ENCODE measurements around the gene VWA1.
"Not testable (repeated sequence)": the region's sequence is repeated elsewhere in the genome, so short reads cannot be mapped to it uniquely, and the experiment has no call there.

The VWA1 gene

GRCh38 chr1:1438531-1439381, 3.3 kb downstream of the VWA1 start:
- no peak for DNase-seq

- no peak for DNase-seq
Measured at GRCh38 chr1:1439546-1440261, 4.2 kb downstream of the VWA1 start.

- no peak for DNase-seq
Measured at GRCh38 chr1:1440262-1441001, 4.9 kb downstream of the VWA1 start.

GRCh38 chr1:1441002-1441888, 5.8 kb downstream of the VWA1 start:
- no peak for DNase-seq

GRCh38 chr1:1442069-1442770, 6.7 kb downstream of the VWA1 start:
- DNase-seq: no peak

DNA sequence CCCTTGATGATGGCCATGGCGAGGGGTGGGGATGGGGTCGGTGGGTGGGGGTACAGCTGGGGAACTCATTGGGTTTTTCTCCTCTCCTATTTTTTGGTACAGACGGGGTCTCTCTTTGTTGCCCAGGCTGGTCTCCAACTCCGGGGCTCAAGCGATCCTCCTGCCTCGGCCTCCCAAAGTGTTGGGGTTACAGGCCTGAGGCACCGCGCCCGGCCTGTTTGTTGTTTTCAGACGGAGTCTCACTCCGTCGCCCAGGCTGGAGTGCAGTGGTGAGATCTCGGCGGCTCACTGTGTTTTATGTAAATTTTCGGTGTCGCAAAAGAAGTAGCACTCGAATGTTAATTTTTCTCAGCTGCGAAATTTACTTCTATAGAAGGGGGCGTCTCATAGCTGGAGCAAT, 11.1 kb downstream of the VWA1 start:
- DNase-seq: not testable (repeated sequence)

GRCh38 chr1:1449099-1449739, 13.7 kb downstream of the VWA1 start, which contains the start of gene ATAD3C:
TSS of gene ATAD3C (plus strand) at chr1:1449689. CDS start at chr1:1450684, 995 bp downstream.
- no peak for DNase-seq

DNA sequence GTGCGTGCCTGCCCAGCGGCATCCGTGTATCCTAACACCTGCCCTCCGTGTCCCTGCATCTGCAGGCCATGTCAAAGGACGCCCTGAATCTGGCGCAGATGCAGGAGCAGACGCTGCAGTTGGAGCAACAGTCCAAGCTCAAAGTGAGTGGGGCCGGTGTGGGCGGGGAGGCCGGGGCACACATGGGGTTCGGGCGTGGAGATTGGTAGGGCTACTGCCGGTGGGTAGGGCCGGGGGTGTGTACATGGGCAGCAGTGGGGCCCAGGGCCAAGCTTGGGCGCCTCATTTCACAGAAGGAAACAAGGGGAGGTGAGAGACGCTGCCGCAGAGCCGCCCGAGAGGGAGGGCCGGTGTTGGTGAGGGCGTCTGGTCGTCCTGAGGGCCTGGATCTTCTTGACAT, 15.1 kb downstream of the VWA1 start:
- not testable (repeated sequence) for DNase-seq

- DNase-seq: no peak
Measured at GRCh38 chr1:1451696-1452364, 16.3 kb downstream of the VWA1 start.

GRCh38 chr1:1452365-1452739, 16.9 kb downstream of the VWA1 start:
- not testable (repeated sequence) for DNase-seq

DNA sequence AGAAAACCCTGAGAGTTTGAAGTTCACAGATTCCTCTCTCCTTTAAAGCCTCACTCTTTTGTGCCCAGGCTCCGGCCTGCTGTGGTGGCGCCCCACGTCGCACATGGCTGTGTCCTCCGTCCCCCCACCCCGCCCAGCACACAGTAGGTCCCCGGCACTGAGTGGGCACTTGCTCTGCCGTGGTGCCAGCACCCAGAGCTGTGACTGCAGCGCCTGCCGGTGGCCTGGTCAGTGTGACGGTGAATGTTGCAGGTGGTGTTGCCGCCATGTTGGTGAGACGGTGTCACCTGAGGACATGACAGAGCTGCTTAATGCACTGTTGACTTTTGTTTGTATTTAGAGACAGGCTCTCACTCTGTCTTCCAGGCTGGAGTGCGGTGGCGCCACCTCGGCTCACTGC, 17.4 kb downstream of the VWA1 start:
- DNase-seq: no peak

DNA sequence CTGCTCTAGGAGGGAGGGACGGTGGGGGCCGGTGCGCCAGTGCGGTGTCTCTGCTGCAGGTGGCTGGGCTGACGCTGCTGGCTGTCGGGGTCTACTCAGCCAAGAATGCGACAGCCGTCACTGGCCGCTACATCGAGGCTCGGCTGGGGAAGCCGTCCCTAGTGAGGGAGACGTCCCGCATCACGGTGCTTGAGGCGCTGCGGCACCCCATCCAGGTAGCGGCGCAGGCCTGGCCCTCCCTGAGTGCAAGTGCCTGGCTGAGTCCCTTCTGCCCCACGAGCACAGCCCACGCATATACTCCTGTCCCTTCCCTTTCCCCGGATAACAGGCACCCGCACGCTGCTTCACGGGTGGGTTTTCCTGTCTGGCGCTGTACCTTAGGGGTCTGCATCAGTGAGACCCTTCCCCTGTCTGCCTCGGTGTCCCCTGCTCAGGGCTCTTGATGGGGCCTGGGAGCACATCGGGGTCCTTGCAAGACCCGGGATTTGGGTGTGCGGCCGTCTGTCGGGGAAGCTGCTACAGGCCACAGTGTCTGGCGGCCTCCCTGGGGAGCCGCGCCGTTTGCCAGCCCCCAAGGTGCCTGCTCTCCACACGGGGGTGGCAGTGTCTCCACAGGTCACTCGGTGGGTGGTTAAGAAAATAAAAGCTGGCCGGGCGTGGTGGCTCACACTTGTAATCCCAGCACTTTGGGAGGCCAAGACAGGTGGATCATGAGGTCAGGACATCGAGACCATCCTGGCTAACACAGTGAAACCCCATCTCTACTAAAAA, 19.0 kb downstream of the VWA1 start:
- not testable (repeated sequence) for DNase-seq

- DNase-seq: no peak
Measured at GRCh38 chr1:1455366-1455884, 19.9 kb downstream of the VWA1 start.

DNA sequence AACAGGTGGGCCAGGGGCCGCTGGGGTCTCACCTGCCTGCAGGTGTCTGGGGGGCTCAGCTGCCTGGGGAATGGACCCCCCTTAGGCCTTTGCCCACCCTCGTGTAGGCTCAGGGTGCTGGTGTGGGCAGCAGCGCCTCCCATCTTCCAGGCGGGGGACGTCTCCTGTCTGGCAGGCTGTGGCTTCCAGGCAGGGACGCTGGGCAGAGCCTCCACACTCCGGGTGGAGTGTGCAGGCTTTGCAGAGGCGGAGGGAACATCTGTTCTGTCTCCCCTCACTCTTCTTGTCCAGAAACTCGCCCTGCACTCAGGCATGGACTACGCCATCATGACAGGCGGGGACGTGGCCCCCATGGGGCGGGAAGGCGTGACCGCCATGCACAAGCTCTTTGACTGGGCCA, 20.4 kb downstream of the VWA1 start:
- not testable (repeated sequence) for DNase-seq

- not testable (repeated sequence) for DNase-seq
Measured at GRCh38 chr1:1456683-1457255, 21.3 kb downstream of the VWA1 start.

DNA sequence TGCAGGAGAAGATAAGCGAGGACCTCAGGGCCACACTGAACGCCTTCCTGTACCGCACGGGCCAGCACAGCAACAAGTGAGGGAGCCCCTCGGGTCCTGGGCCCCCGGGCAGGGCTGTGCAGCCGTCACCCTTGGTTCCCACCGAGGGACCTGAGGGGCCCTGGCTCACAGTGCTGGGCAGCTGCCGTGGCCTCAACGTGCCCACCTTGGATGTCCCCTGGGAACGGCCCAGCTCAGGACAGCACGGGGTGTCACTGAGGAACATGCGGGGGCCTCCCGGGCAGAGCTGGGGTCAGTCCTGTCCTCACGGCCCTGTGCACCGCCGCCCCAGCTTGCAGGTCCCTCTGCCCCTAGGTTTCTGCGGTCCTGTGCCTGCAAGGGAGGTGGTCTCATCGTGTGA, 23.7 kb downstream of the VWA1 start:
- DNase-seq: not testable (repeated sequence)

DNA sequence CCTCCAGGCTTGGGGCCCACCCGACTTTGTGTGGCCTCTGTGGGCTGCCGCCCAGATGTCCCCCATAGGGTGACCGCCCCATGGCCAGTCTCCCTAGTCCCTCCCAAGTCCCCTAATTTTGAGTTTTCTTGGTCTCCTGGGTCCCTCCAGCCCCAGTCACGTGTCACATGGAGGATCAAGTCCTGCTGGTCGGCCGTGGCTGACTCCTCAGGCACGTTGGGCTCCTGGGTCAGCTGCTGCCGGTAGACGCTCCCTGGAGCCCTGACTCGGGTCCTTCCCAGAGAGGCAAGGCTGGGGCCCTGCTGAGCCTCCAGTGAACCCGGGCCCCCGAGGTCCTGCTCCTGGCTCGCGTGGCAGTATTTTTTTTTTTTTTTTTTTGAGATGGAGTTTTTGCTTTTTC, 24.2 kb downstream of the VWA1 start:
- not testable (repeated sequence) for DNase-seq

GRCh38 chr1:1460540-1461130, 25.1 kb downstream of the VWA1 start:
- DNase-seq: no peak
